Urinary bladder (tissue), 4 donors: ENCODE measurements around the gene CDC34. TPM values are rescaled to one million over a fixed set of nuclear protein-coding genes. Genes with fewer than 3 reads are reported as not detected.

Experiments used
- DNase-seq: peaks from one replicate; pipeline ENCODE4 v3.0.0-alpha.2; 2015; ENCODE audit errors: extremely low spot score
- H3K27ac ChIP-seq: one replicate; pipeline ENCODE4 v1.5.1; 2013; ENCODE audit warnings: low read depth, mild to moderate bottlenecking, moderate library complexity
- H3K36me3 ChIP-seq: one replicate; pipeline ENCODE4 v1.6.1; 2013; ENCODE audit warnings: mild to moderate bottlenecking, moderate library complexity; ENCODE audit not compliant: insufficient read depth
- H3K4me1 ChIP-seq: one replicate; pipeline ENCODE4 v1.6.1; 2013; ENCODE audit warnings: mild to moderate bottlenecking, moderate library complexity; ENCODE audit not compliant: insufficient read depth
- H3K4me3 ChIP-seq: one replicate; pipeline ENCODE4 v1.5.1; 2013; ENCODE audit warnings: low read depth, low read length
- WGBS: extraction: QIAGEN DNeasy Blood & Tissue Kit; methylation state at CpG from one replicate; pipeline ENCODE4 v1.1.7; 2013; 5-methylcytosine and 5-hydroxymethylcytosine counted together
- polyA plus RNA-seq: library from polyadenylated mRNA; stranded (reverse); fragments of 200-250 nt; gene quantifications from one replicate; pipeline ENCODE4 v1.2.3, GENCODE V29; 2013
- total RNA-seq: library from RNA; depleted of rRNA; stranded (reverse); fragments of >200 nt; gene quantifications from one replicate; pipeline ENCODE4 v1.2.3, GENCODE V29; 2014
- donor health status: healthy with polysubstance abuse.
- donor health status: healthy.

CDC34 gene
- total and polyA plus RNA-seq, 2 donors = 30.4 to 89.8 TPM

GRCh38 chr19:536031-536880 is 4.7 kb downstream of the CDC34 start:
- no peak overlapping the region for H3K4me3 ChIP-seq
- H3K27ac ChIP-seq = no peak overlapping the region
- H3K36me3 ChIP-seq = peaks cover 13% of the 10 kb centered on the region
- H3K4me1 ChIP-seq = peaks cover 2% of the 10 kb centered on the region
- DNase-seq = no peak
- WGBS = 89% methylated on average over 55 of the region's 55 CpGs

- DNase-seq = no peak
- Histone ChIP-seq H3K27ac (no peak overlapping the region), H3K36me3 (peaks cover 15% of the 10 kb centered on the region), H3K4me3 (no peak overlapping the region), H3K4me1 (peaks cover 2% of the 10 kb centered on the region)
- WGBS = 95% methylated on average over 26 of the region's 26 CpGs
Observed at GRCh38 chr19:536881-537404, 5.4 kb downstream of the CDC34 start.

- 87% methylated on average over 40 of the region's 40 CpGs for WGBS
- Histone ChIP-seq H3K27ac (no peak overlapping the region), H3K4me1 (peaks cover 2% of the 10 kb centered on the region), H3K36me3 (peaks cover 15% of the 10 kb centered on the region), H3K4me3 (no peak overlapping the region)
- DNase-seq = no peak
Observed at GRCh38 chr19:538641-539428, 7.3 kb downstream of the CDC34 start.

GRCh38 chr19:539429-540030 is 8.0 kb downstream of the CDC34 start:
- Histone ChIP-seq H3K27ac (no peak overlapping the region), H3K4me1 (no peaks in the 10 kb centered on the region), H3K36me3 (peaks cover 15% of the 10 kb centered on the region), H3K4me3 (no peak overlapping the region)
- no peak for DNase-seq
- 85% methylated on average over 30 of the region's 30 CpGs for WGBS

GRCh38 chr19:540867-541637 is 9.5 kb downstream of the CDC34 start:
- WGBS = 89% methylated on average over 51 of the region's 51 CpGs
- DNase-seq = no peak
- Histone ChIP-seq H3K36me3 (peaks cover 15% of the 10 kb centered on the region), H3K4me3 (no peak overlapping the region), H3K27ac (no peak overlapping the region), H3K4me1 (no peaks in the 10 kb centered on the region)

GRCh38 chr19:541699-542098 is 10.1 kb downstream of the CDC34 start:
- no peaks in the 10 kb centered on the region for H3K4me1 ChIP-seq
- peaks cover 15% of the 10 kb centered on the region for H3K36me3 ChIP-seq
- no peak for DNase-seq
- no peak overlapping the region for H3K4me3 ChIP-seq
- no peak overlapping the region for H3K27ac ChIP-seq
- 84% methylated on average over 26 of the region's 26 CpGs for WGBS

GRCh38 chr19:542173-542866 is 10.8 kb downstream of the CDC34 start:
- peaks cover 11% of the 10 kb centered on the region for H3K36me3 ChIP-seq
- DNase-seq = no peak
- no peaks in the 10 kb centered on the region for H3K4me1 ChIP-seq
- no peak overlapping the region for H3K27ac ChIP-seq
- WGBS = 90% methylated on average over 34 of the region's 34 CpGs
- H3K4me3 ChIP-seq = no peak overlapping the region

GRCh38 chr19:543910-544608 is 12.5 kb downstream of the CDC34 start, which contains the start of gene GZMM:
TSS of gene GZMM (plus strand) at chr19:544053. CDS start at chr19:544072, 19 bp downstream.
- no peaks in the 10 kb centered on the region for H3K4me1 ChIP-seq
- H3K27ac ChIP-seq = no peak within 1 kb of the TSS
- WGBS = 56% methylated on average over 31 of the region's 31 CpGs
- no peak for DNase-seq
- H3K36me3 ChIP-seq = peaks cover 10% of the 10 kb centered on the region
- H3K4me3 ChIP-seq = peak within 1 kb of the TSS; percentile 1

GRCh38 chr19:547117-547516 is 15.6 kb downstream of the CDC34 start:
- no peak for DNase-seq
- Histone ChIP-seq H3K36me3 (no peaks in the 10 kb centered on the region), H3K27ac (no peak overlapping the region), H3K4me1 (no peaks in the 10 kb centered on the region), H3K4me3 (no peak overlapping the region)
- 89% methylated on average over 15 of the region's 15 CpGs for WGBS

GRCh38 chr19:547836-548720 is 16.5 kb downstream of the CDC34 start:
- Histone ChIP-seq H3K4me3 (no peak overlapping the region), H3K4me1 (no peaks in the 10 kb centered on the region), H3K36me3 (no peaks in the 10 kb centered on the region), H3K27ac (no peak overlapping the region)
- WGBS = 85% methylated on average over 26 of the region's 26 CpGs
- no peak for DNase-seq
